Endothelial cell of umbilical vein (primary cell): ENCODE measurements around the gene HPSE2. TPM values are rescaled to one million over a fixed set of nuclear protein-coding genes. Genes with fewer than 3 reads are reported as not detected.

Experiments used
- BruUV-seq: library from RNA; stranded (reverse); fragments of 400-500 nt; replicated peaks from 2 replicates; lab custom pipeline; 2021; lab: Mats Ljungman, UMichigan
- CTCF ChIA-PET: fragments of 300-600, 350-600 bp; sonication (Branson Sonifier 250); formaldehyde crosslinking; loops from one replicate; lab custom pipeline; 2021; ENCODE audit warnings: antibody characterized with exemption, inconsistent platforms; lab: Charles Lee
- POLR2A ChIA-PET: fragments of 300-600, 350-600 bp; sonication (Branson Sonifier 250); formaldehyde crosslinking; loops from one replicate; lab custom pipeline; 2021; ENCODE audit warnings: antibody characterized with exemption, inconsistent platforms; lab: Charles Lee
- DNase-seq: peaks from one replicate; pipeline ENCODE4 v3.0.0-alpha.2; 2011; ENCODE audit warnings: low read depth, low spot score
- FAIRE-seq: peaks from 2 replicates; lab custom pipeline; 2011; peaks lifted over from hg19 to GRCh38; lab: Jason Lieb, UNC
- H2AFZ ChIP-seq: 2 replicates; pipeline ENCODE4 v1.6.0; 2012; ENCODE audit warnings: low read depth, low read length, control low read depth, inconsistent platforms
- H3K27ac ChIP-seq: 2 replicates; pipeline ENCODE4 v1.5.1; 2011; ENCODE audit warnings: low read depth, mild to moderate bottlenecking, control low read depth, low read length, moderate library complexity; ENCODE audit not compliant: insufficient read depth
- H3K27me3 ChIP-seq, 2 experiments: 2 replicates each; pipeline versions ENCODE4 v1.6.0 to v1.6.1; 2011; ENCODE audit warnings: low read length in 2 of 2, mixed read lengths in 1 of 2; ENCODE audit not compliant: control insufficient read depth in 2 of 2, insufficient read depth in 2 of 2
- H3K36me3 ChIP-seq, 2 experiments: 2 replicates in 1 of 2; 3 replicates in 1 of 2; pipeline ENCODE4 v1.5.1; 2011; ENCODE audit warnings: low read length in 2 of 2, mild to moderate bottlenecking in 1 of 2, moderate library complexity in 1 of 2; ENCODE audit not compliant: control insufficient read depth in 2 of 2, insufficient read depth in 2 of 2; ENCODE audit errors: extremely low read depth in 1 of 2
- H3K4me1 ChIP-seq: 3 replicates; pipeline ENCODE4 v1.5.1; 2011; ENCODE audit warnings: mild to moderate bottlenecking, low read length; ENCODE audit not compliant: control insufficient read depth, insufficient read depth; ENCODE audit errors: extremely low read depth
- H3K4me2 ChIP-seq: 2 replicates; pipeline ENCODE4 v1.6.1; 2011; ENCODE audit warnings: low read length, control low read depth, mixed read lengths; ENCODE audit not compliant: insufficient read depth
- H3K4me3 ChIP-seq, 3 experiments: fragments of 200-600 bp in 1 of 3; sonication (generic), shearing (Covaris generic) in 1 of 3; replicated peaks in 1 of 3; 2 replicates each; pipeline ENCODE4 v1.5.1; 2011 to 2016; ENCODE audit warnings: control low read depth in 3 of 3, low read length in 3 of 3, mild to moderate bottlenecking in 2 of 3, inconsistent platforms in 1 of 3, low read depth in 1 of 3, moderate library complexity in 1 of 3; ENCODE audit not compliant: insufficient read depth in 1 of 3
- H3K79me2 ChIP-seq: 2 replicates; pipeline ENCODE4 v1.6.0; 2012; ENCODE audit warnings: low read length, inconsistent platforms; ENCODE audit not compliant: control insufficient read depth, insufficient read depth
- H3K9ac ChIP-seq: replicated peaks from 2 replicates; pipeline ENCODE3; 2011; ENCODE audit warnings: low read length, control low read depth; ENCODE audit not compliant: insufficient read depth; ENCODE audit errors: extremely low read depth
- H3K9me1 ChIP-seq: replicated peaks from 3 replicates; pipeline ENCODE4 v1.6.0; 2011; ENCODE audit warnings: mild to moderate bottlenecking, low read length; ENCODE audit not compliant: control insufficient read depth, insufficient read depth; ENCODE audit errors: extremely low read depth
- H3K9me3 ChIP-seq: replicated peaks from 2 replicates; pipeline ENCODE4 v1.5.1; 2012; ENCODE audit warnings: low read length, inconsistent platforms; ENCODE audit not compliant: control insufficient read depth, insufficient read depth
- H4K20me1 ChIP-seq: replicated peaks from 2 replicates; pipeline ENCODE3; 2011; ENCODE audit warnings: mild to moderate bottlenecking, low read length; ENCODE audit not compliant: control insufficient read depth, insufficient read depth; ENCODE audit errors: extremely low read depth
- CTCF ChIP-seq, 2 donors: IDR thresholded peaks; 1 replicate in 1 of 2; 2 replicates in 1 of 2; pipeline ENCODE4 v1.5.1; 2011; ENCODE audit warnings: low read length in 2 of 2, mild to moderate bottlenecking in 2 of 2, moderate library complexity in 2 of 2, control low read depth in 1 of 2, inconsistent platforms in 1 of 2, low read depth in 1 of 2; ENCODE audit not compliant: insufficient read depth in 1 of 2; ENCODE audit errors: extremely low read depth in 1 of 2
- EZH2 ChIP-seq: IDR thresholded peaks from 2 replicates; pipeline ENCODE4 v1.6.1; 2012; ENCODE audit warnings: borderline replicate concordance, low read depth, mild to moderate bottlenecking, moderate library complexity, low read length, inconsistent platforms; ENCODE audit not compliant: severe bottlenecking
- FOS ChIP-seq: IDR thresholded peaks from 2 replicates; pipeline ENCODE4 v1.6.1; 2011; ENCODE audit warnings: mild to moderate bottlenecking, low read length, moderate library complexity, borderline replicate concordance; ENCODE audit not compliant: insufficient read depth
- JUN ChIP-seq: IDR thresholded peaks from 2 replicates; pipeline ENCODE4 v1.6.1; 2011; ENCODE audit warnings: borderline replicate concordance, low read depth; ENCODE audit not compliant: insufficient read length, insufficient read depth
- MAX ChIP-seq: IDR thresholded peaks from 2 replicates; pipeline ENCODE4 v1.6.1; 2011; ENCODE audit not compliant: insufficient read depth, insufficient read length
- MYC ChIP-seq: IDR thresholded peaks from one replicate; pipeline ENCODE4 v1.6.1; 2011; ENCODE audit warnings: mild to moderate bottlenecking, low read depth, low read length
- POLR2A ChIP-seq: IDR thresholded peaks from 2 replicates; pipeline ENCODE4 v1.6.1; 2012; ENCODE audit warnings: low read depth, mild to moderate bottlenecking, control low read depth, low read length
- dilution Hi-C: fragments of 300-500 bp; cut with MboI; formaldehyde crosslinking; loops from one replicate; pipeline ENCODE4 v1.15.0; 2019; ENCODE audit warnings: low sequenced_read_pairs; ENCODE audit not compliant: extremely low pct_ligation_motif_present
- intact Hi-C: fragments of 100-400 bp; cut with micrococcal nuclease; formaldehyde crosslinking; loops from one replicate; pipeline ENCODE4 v1.10.0; 2022
- polyA plus RNA-seq, 4 experiments: library from polyadenylated mRNA; depleted of rRNA in 3 of 4; stranded (reverse) in 3 of 4; unstranded in 1 of 4; fragments of >200 nt; gene quantifications; 2 replicates each; pipeline versions ENCODE4 v1.2.1 to v1.2.3, GENCODE V29; 2011 to 2012; ENCODE audit warnings: missing spikeins in 1 of 4
- total RNA-seq: library from RNA; stranded (reverse); gene quantifications from 2 replicates; pipeline ENCODE4 v1.2.3, GENCODE V29; 2021

Gene HPSE2
- total and polyA plus RNA-seq, 2 donors (not counting 3 experiments of a cell fraction or from before 2014, with no cell fraction given): not detected

- H3K79me2 ChIP-seq: no peaks in the 10 kb centered on the region
- ChIA-PET CTCF (interaction anchor here (1.0 kb wide), 1 partner anchor 34 kb away, joined by 4 read pairs; no protein-coding TSS in a partner anchor), POLR2A (no interaction called here)
- H3K4me3 ChIP-seq: no peak overlapping the region
- H3K9me1 ChIP-seq: no peaks in the 10 kb centered on the region
- no TSS peak for BruUV-seq
- no peaks in the 10 kb centered on the region for H3K36me3 ChIP-seq
- no peaks in the 10 kb centered on the region for H3K4me1 ChIP-seq
- no peak overlapping the region for H3K27ac ChIP-seq
- no peak overlapping the region for H3K9ac ChIP-seq
- DNase-seq: no peak
- no peak overlapping the region for H3K4me2 ChIP-seq
- dilution Hi-C loops: no loop called here
- FAIRE-seq: no peak
- H3K9me3 ChIP-seq: no peaks in the 10 kb centered on the region
- no peaks in the 10 kb centered on the region for H4K20me1 ChIP-seq
- intact Hi-C loops: no loop called here
- TF ChIP-seq FOS: no peak
- TF ChIP-seq MYC: no peak
- H2AFZ ChIP-seq: no peak overlapping the region
- H3K27me3 ChIP-seq: no peaks in the 10 kb centered on the region
Measured at GRCh38 chr10:98569853-98570252, 665.8 kb downstream of the HPSE2 start.

- DNase-seq (no peak), FAIRE-seq (no peak)
- Histone ChIP-seq H3K79me2 (no peaks in the 10 kb centered on the region), H4K20me1 (no peaks in the 10 kb centered on the region), H3K9ac (no peak overlapping the region), H3K9me3 (no peaks in the 10 kb centered on the region), H3K4me1 (no peaks in the 10 kb centered on the region), H3K27me3 (no peaks in the 10 kb centered on the region), H3K4me3 (no peak overlapping the region), H2AFZ (no peak overlapping the region), H3K27ac (no peak overlapping the region), H3K36me3 (no peaks in the 10 kb centered on the region), H3K4me2 (no peak overlapping the region), H3K9me1 (no peaks in the 10 kb centered on the region)
- TF ChIP-seq POLR2A (no peak), JUN (no peak), EZH2 (no peak), MAX (no peak), MYC (no peak), CTCF (IDR thresholded peaks at IDR 0.05; ENCODE audit: extremely low read depth in 1 of 2, insufficient read depth in 1 of 2, low read depth in 1 of 2, low read length in 2 of 2) (no peak), FOS (peak; percentile 22)
- intact Hi-C loops: no loop called here
- BruUV-seq: no TSS peak
- dilution Hi-C loops: no loop called here
- CTCF ChIA-PET: no interaction called here
- POLR2A ChIA-PET: no interaction called here
Measured at GRCh38 chr10:98568551-98568950, 667.1 kb downstream of the HPSE2 start.
